ENCODE measurements around the gene KNOP1. TPM values are rescaled to one million over a fixed set of nuclear protein-coding genes. Genes with fewer than 3 reads are reported as not detected.

KNOP1 gene
- total and polyA plus RNA-seq, 10 of the 15 experiments (the other 5 are each of a cell fraction or from before 2014, with no cell fraction given): 13.8 to 47.2 (median 32.1) TPM

- ChIA-PET SMC1A (ENCODE audit: uncharacterized antibody, unreplicated experiment) (no interaction called here), CTCF (no interaction called here), RAD21 (ENCODE audit: unreplicated experiment) (no interaction called here), POLR2A (no interaction called here)
- Histone ChIP-seq H4K20me1 (ENCODE audit: control insufficient read depth, insufficient read depth) (no peaks in the 10 kb centered on the region), H3K36me3 (ENCODE audit: control insufficient read depth in 2 of 2, insufficient read depth in 2 of 2, low read length in 1 of 2) (no peaks in the 10 kb centered on the region), H3K27ac (ENCODE audit: control insufficient read depth, insufficient read depth) (no peak overlapping the region), H3K4me2 (ENCODE audit: control insufficient read depth, insufficient read depth) (no peak overlapping the region), H3K9ac (ENCODE audit: control insufficient read depth, insufficient read depth, low read length) (no peak overlapping the region), H3K9me3 (replicated peaks; ENCODE audit: control insufficient read depth, insufficient read depth, low read length) (no peaks in the 10 kb centered on the region), H3K4me1 (ENCODE audit: control insufficient read depth, insufficient read depth, low read length) (no peaks in the 10 kb centered on the region), H2AFZ (ENCODE audit: control insufficient read depth, low read depth, low read length) (no peak overlapping the region), H3K4me3 (no peak overlapping the region), H3K27me3 (replicated peaks in 1 of 2; ENCODE audit: control insufficient read depth in 2 of 2, insufficient read depth in 2 of 2, low read length in 1 of 2) (no peaks in the 10 kb centered on the region), H3K79me2 (ENCODE audit: control insufficient read depth, insufficient read depth, low read length) (no peaks in the 10 kb centered on the region)
- ATAC-seq (no peak), DNase-seq (ENCODE audit: low read depth, low spot score) (no peak), FAIRE-seq (no peak)
- 41% methylated on average over 1 of the region's 1 CpG for WGBS (ENCODE audit: insufficient coverage, insufficient replicate concordance, low lambda C conversion rate, missing lambda C conversion rate)
- no peak for TF ChIP-seq SREBF2 (IDR thresholded peaks at IDR 0.05; ENCODE audit: low read length)
- TF ChIP-seq STAT1 (conservative IDR thresholded peaks at IDR 0.05): no peak
- TF ChIP-seq, protein P1, sequence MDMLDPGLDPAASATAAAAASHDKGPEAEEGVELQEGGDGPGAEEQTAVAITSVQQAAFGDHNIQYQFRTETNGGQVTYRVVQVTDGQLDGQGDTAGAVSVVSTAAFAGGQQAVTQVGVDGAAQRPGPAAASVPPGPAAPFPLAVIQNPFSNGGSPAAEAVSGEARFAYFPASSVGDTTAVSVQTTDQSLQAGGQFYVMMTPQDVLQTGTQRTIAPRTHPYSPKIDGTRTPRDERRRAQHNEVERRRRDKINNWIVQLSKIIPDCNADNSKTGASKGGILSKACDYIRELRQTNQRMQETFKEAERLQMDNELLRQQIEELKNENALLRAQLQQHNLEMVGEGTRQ (IDR thresholded peaks at IDR 0.05; ENCODE audit: borderline replicate concordance, low read depth, low read length): no peak
- no peak for TF ChIP-seq WRNIP1 (IDR thresholded peaks at IDR 0.05; ENCODE audit: borderline replicate concordance, low read depth, low read length)
- no peak for TF ChIP-seq MLLT1 (IDR thresholded peaks at IDR 0.05)
- TF ChIP-seq BMI1 (IDR thresholded peaks at IDR 0.05; ENCODE audit: borderline replicate concordance): no peak
- no peak for TF ChIP-seq BACH1 (IDR thresholded peaks at IDR 0.05; ENCODE audit: borderline replicate concordance)
- TF ChIP-seq MYC (IDR thresholded peaks at IDR 0.05; ENCODE audit: insufficient read depth, insufficient read length, insufficient replicate concordance, low read length, severe bottlenecking): no peak
- no peak for TF ChIP-seq ZBTB4 (CRISPR knock-in tag; IDR thresholded peaks at IDR 0.05)
- no TSS peak for BruUV-seq (replicated peaks)
- in situ Hi-C loops (cut with MboI) (no loop called here), intact Hi-C loops (cut with micrococcal nuclease; ENCODE audit: unreplicated experiment) (no loop called here)
These were observed 36.6 kb upstream of the KNOP1 start for GRCh38 chr16:19754644-19755036.

All from GM12878 (cell line).